Left lung (tissue), 10 donors: ENCODE data around the gene POLD4. TPM values are rescaled to one million over a fixed set of nuclear protein-coding genes. Genes with fewer than 3 reads are reported as not detected.

Experiments
- ATAC-seq: fragments of 200-7000 bp; cut with Tn5 transposase; one replicate; pipeline ENCODE4 v1.9.1; 2020; ENCODE audit warnings: moderate library complexity
- DNase-seq, 4 donors: peaks; one replicate each; pipeline ENCODE4 v3.0.0-alpha.2; 2013 to 2020
- H3K27ac ChIP-seq, 2 donors: fragments of 200-600 bp; sonication (generic) in 1 of 2; one replicate each; pipeline versions ENCODE4 v1.5.0 to v1.8.0; 2020 to 2021
- H3K27me3 ChIP-seq, 2 donors: fragments of 200-600 bp; sonication (generic) in 1 of 2; one replicate each; pipeline versions ENCODE4 v1.5.0 to v1.8.0; 2020 to 2021
- H3K36me3 ChIP-seq, 2 donors: fragments of 200-600 bp; sonication (generic) in 1 of 2; one replicate each; pipeline versions ENCODE4 v1.5.0 to v1.8.0; 2020 to 2021
- H3K4me1 ChIP-seq, 2 donors: fragments of 200-600 bp; one replicate each; pipeline ENCODE4 v1.8.0; 2021
- H3K4me3 ChIP-seq, 2 donors: fragments of 200-600 bp; sonication (generic) in 1 of 2; one replicate each; pipeline versions ENCODE4 v1.5.0 to v1.8.0; 2020 to 2021; ENCODE audit warnings: mild to moderate bottlenecking in 1 of 2
- H3K9me3 ChIP-seq, 2 donors: fragments of 200-600 bp; sonication (generic) in 1 of 2; one replicate each; pipeline versions ENCODE4 v1.5.0 to v1.8.0; 2020 to 2021
- CTCF ChIP-seq, 2 donors: fragments of 200-600 bp; sonication (generic) in 1 of 2; IDR thresholded peaks; one replicate each; pipeline versions ENCODE4 v1.5.0 to v1.8.0; 2021; ENCODE audit warnings: antibody characterized with exemption in 2 of 2
- intact Hi-C, 2 donors: fragments of 100-400 bp; cut with DNase I; formaldehyde crosslinking; loops; one replicate each; pipeline versions ENCODE4 v1.11.2 to v1.14.2; 2022
- polyA plus RNA-seq, 6 donors: library from polyadenylated mRNA; unstranded; fragments of 120-200 nt; gene quantifications; one replicate each; pipeline ENCODE4 v1.2.1, GENCODE V29; 2013; ENCODE audit not compliant: insufficient read length in 6 of 6
- total RNA-seq, 2 donors: library from RNA; stranded (reverse); fragmentation: NEBNext Ultra II Directional; extraction: Animal tissue kit (Norgen Biotek cat#: 25700); gene quantifications; one replicate each; pipeline ENCODE4 v1.2.1, GENCODE V29; 2021
- donor health status: DM: no; HTN: yes; CAD: no.
- donor health status: DM: no; HTN: no; CAD: no.

The POLD4 gene
- total and polyA plus RNA-seq, 8 donors = 26.7 to 77.3 (median 33.8) TPM

DNA sequence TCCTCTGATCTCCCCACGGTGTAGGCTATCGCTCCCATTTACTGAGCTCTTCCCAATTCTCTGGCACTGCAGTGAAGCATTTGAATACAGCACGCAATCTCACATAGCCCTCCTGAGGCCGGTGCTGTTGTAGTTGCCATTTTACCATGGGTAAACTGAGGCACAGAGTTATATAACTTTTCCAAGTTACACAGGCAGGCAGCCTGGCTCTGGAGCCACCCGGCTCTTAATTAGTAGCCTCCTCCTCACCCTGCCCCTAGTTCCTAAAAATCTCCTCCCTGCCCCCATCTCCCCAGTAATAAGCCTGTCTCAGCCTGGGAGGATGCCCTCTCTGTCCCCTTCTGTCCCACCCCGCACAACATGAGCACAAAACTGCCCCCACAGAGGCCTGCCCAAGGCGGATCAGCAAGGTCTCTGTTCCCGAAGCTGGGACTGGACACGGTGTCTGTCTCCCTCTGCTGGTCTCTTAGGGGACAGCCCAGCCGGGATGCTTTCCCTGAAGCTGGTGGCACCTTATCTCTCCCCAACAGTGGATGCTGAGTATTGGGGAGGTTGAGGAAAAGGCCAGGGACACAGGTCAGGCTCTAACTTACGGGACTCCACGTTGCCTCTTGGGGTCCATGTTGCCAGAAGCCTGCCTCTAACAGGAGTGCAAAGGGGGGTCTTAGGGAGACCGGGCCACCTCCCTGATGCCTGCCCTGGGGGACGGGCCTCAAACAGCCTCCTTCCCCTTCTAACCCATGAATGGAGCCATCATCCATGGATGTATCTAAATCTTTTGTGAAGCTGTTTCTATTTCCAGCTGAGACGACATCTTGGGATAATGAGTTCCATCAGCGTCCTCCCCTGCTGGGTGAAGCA is 29.2 kb upstream of the POLD4 start:
- peak overlapping the region in 1 of 2 donors; percentile 80 for H3K27ac ChIP-seq
- H3K4me3 ChIP-seq = no peak overlapping the region
- DNase-seq (peak in 3 of 4 donors; percentile 79 to 91 (median 83)), ATAC-seq (peak; percentile 91)
- intact Hi-C loops = no loop called here
- H3K27me3 ChIP-seq = no peaks in the 10 kb centered on the region
- no peaks in the 10 kb centered on the region for H3K9me3 ChIP-seq
- peak; percentile 93 to 97 for TF ChIP-seq CTCF (IDR thresholded peaks at IDR 0.05)
- H3K4me1 ChIP-seq = peaks cover 4 to 32% of the 10 kb centered on the region in 2 donors
- H3K36me3 ChIP-seq = no peaks in the 10 kb centered on the region

GRCh38 chr11:67381244-67381972 is 28.1 kb upstream of the POLD4 start:
- peak overlapping the region in 1 of 2 donors; percentile 80 for H3K27ac ChIP-seq
- H3K4me1 ChIP-seq = peaks cover 4 to 32% of the 10 kb centered on the region in 2 donors
- ATAC-seq = peak; percentile 4
- H3K36me3 ChIP-seq = no peaks in the 10 kb centered on the region
- no peak for DNase-seq
- no peaks in the 10 kb centered on the region for H3K9me3 ChIP-seq
- TF ChIP-seq CTCF (IDR thresholded peaks at IDR 0.05) = no peak
- H3K4me3 ChIP-seq = no peak overlapping the region
- no peaks in the 10 kb centered on the region for H3K27me3 ChIP-seq
- intact Hi-C loops = no loop called here

DNA sequence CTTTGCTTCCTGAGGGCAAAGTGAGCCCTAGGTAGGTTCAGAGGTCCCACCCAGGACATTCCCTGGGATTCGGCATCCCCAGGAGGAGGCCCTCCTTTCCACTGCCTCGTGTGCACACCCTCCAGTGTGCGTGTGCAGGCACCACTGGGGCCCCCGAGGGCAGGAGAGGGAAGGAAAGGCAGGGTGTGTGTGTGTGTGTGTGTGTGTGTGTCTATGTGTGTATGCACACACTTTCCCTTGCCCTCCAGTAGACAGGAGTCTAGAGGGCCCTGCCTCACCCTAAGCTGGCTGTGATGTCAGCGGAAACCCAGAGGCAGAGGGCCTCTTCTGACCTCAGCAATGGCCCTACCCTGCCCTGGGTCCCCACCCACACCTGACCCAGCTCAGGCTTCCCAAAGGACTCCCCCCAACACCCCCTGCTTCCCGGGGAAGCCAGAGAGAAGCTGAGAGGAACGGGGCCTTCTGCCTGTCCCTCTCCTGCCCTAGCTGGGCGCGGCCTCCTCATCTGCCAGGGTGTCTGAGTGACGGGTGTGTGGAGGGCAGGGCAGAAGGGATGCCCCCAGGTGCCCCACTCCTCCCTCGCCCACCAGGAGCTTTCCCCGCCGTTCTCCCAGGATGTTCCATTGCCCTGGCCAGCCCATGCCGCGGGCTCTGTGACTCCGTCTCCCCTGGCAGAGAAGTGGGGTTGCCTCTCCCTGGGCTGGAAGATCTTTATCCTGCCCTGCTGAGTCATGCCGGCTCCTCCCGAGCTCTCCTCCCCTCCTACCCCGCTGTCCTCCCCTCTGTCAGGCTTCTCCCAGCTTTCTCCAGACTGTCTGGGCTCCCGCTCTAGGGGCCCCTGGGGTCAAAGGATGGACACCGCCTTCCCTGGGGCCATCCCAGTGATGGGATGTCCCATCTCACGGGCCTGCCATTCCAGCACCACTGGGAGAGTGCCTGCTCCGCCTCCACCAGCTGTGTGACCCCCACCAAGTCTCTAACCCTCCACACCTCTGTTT is 26.0 kb upstream of the POLD4 start:
- no peak for DNase-seq
- intact Hi-C loops = loop anchor here in 1 of 2 donors (5.0 kb wide), 1 partner anchor 117 kb away; no protein-coding TSS in a partner anchor
- no peaks in the 10 kb centered on the region for H3K9me3 ChIP-seq
- H3K4me3 ChIP-seq = no peak overlapping the region
- peaks cover 4 to 48% of the 10 kb centered on the region in 2 donors for H3K4me1 ChIP-seq
- H3K27ac ChIP-seq = no peak overlapping the region
- no peaks in the 10 kb centered on the region for H3K36me3 ChIP-seq
- no peaks in the 10 kb centered on the region for H3K27me3 ChIP-seq
- no peak for TF ChIP-seq CTCF (IDR thresholded peaks at IDR 0.05)
- no peak for ATAC-seq

GRCh38 chr11:67378544-67378943 is 25.2 kb upstream of the POLD4 start:
- no peak overlapping the region for H3K27ac ChIP-seq
- intact Hi-C loops = loop anchor here in 1 of 2 donors (5.0 kb wide), 1 partner anchor 116 kb away; no protein-coding TSS in a partner anchor

More at GRCh38 chr11:67378544-67378943, 25.2 kb upstream of the POLD4 start:
- DNase-seq = no peak
- ATAC-seq = no peak
- Histone ChIP-seq H3K9me3 (no peaks in the 10 kb centered on the region), H3K4me1 (peaks cover 4 to 56% of the 10 kb centered on the region in 2 donors), H3K36me3 (no peaks in the 10 kb centered on the region), H3K27me3 (no peaks in the 10 kb centered on the region), H3K4me3 (no peak overlapping the region)
- TF ChIP-seq CTCF (IDR thresholded peaks at IDR 0.05) = no peak
